Fibroblast of pulmonary artery (primary cell): ENCODE data around the gene OR52K2.

Experiments
- DNase-seq: peaks from one replicate; pipeline ENCODE4 v3.0.0-alpha.2; 2010; ENCODE audit warnings: low read depth
- H3K4me3 ChIP-seq: replicated peaks from 2 replicates; pipeline ENCODE4 v1.5.1; 2011; ENCODE audit warnings: low read depth, mild to moderate bottlenecking, control low read depth, low read length, moderate library complexity
- CTCF ChIP-seq: IDR thresholded peaks from 2 replicates; pipeline ENCODE4 v1.5.1; 2011; ENCODE audit warnings: mild to moderate bottlenecking, control low read depth, low read length, inconsistent platforms; ENCODE audit errors: missing control alignments

The OR52K2 gene

DNA sequence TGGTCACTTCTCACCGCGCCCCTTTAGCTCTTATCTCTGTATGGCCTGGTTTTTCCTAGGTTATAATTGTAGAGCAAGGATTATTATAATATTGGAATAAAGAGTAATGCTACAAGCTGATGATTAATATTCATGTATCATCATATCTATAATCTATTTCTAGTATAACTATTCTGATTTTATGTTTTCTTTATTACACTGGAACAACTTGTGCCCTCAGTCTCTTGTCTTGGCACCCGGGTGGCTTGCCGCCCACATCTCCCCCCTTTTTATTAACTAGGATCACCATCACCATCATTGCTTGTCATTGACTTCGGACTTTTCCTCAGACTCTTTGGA, 44.4 kb downstream of the OR52K2 start:
- no peak for DNase-seq
- no peak overlapping the region for H3K4me3 ChIP-seq
- no peak for TF ChIP-seq CTCF

- H3K4me3 ChIP-seq, result no peak overlapping the region
- peak; percentile 29 for DNase-seq
- TF ChIP-seq CTCF, result no peak
Measured at GRCh38 chr11:4495487-4495886, 46.4 kb downstream of the OR52K2 start.

DNA sequence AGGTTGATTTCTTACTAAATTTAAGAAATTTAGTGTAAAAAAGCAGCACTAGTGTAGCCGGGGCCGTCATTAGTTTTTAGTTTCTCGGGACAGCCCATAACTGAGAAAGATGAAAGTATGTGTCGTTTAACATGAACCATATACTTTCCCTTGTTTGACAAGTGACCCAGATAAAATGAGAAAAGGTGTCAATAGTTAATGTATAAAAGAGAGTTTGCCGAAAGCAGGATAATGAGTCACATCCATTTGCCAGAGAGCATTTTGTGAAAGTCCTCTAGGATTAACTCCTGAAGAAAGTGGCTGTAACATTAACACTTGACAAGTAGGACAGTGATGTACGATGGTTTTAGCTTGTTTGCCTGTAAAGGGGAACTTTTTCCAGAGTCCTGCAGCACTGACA, 46.9 kb downstream of the OR52K2 start:
- no peak for DNase-seq
- H3K4me3 ChIP-seq, result no peak overlapping the region
- no peak for TF ChIP-seq CTCF

DNA sequence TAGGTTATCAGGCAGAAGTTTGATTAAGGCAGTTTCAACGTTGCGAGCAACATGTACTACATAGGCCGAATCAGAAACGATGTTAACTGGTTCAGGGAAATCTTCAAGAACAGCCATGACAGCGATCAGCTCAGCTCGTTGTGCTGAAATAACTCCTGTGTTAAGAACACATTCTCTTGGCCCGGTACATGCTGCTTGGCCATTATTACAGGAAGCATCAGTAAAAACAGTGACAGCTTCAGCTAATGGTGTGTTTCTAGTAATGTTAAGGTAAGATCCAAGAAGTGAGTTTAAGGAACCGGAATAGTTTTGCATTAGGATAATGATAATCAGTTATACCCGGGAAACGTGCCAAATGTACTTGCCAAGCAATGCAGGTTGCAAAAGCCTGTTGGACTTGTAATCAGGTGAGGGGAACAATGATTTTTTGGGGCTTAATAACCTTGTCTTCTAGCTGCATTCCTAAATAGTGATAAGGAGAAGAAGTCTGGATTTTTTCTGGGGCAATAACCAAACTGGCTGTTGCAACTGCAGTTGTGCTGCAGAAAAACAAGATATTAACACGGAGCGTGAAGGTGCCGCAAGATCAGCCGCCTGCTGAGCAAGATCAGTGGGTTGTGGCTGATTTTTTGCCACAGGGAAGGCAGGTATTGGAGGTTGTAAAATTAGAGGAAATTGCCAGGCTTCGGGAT, 47.6 kb downstream of the OR52K2 start:
- peak; percentile 6 for DNase-seq
- H3K4me3 ChIP-seq, result no peak overlapping the region
- TF ChIP-seq CTCF, result no peak
